H1 (cell line): ENCODE measurements around the gene FRMD4A. TPM values are rescaled to one million over a fixed set of nuclear protein-coding genes. Genes with fewer than 3 reads are reported as not detected.

ENCODE experiments used
- CTCF ChIA-PET: fragments of 300-600 bp; sonication (Branson Sonifier 250); formaldehyde crosslinking; loops from one replicate; lab custom pipeline; 2021; ENCODE audit not compliant: partially characterized antibody; lab: Charles Lee
- POLR2A ChIA-PET: fragments of 300-600 bp; sonication (Branson Sonifier 250); formaldehyde crosslinking; loops from one replicate; lab custom pipeline; 2021; ENCODE audit warnings: inconsistent platforms; ENCODE audit not compliant: partially characterized antibody; lab: Charles Lee
- DNase-seq, 2 experiments: peaks; one replicate each; pipeline versions ENCODE4 v3.0.0 to v3.0.0-alpha.2; 2010 to 2022; ENCODE audit warnings: low spot score in 2 of 2, low read depth in 1 of 2, mixed read lengths in 1 of 2
- FAIRE-seq: peaks from 2 replicates; lab custom pipeline; 2011; peaks lifted over from hg19 to GRCh38; lab: Jason Lieb, UNC
- H2AFZ ChIP-seq: 2 replicates; pipeline ENCODE4 v1.8.1; 2012; ENCODE audit warnings: low read length, inconsistent platforms
- H2AK5ac ChIP-seq: 2 replicates; pipeline ENCODE4 v1.6.1; 2013; ENCODE audit warnings: low read depth, low read length
- H2BK120ac ChIP-seq: replicated peaks from 2 replicates; pipeline ENCODE3; 2013; ENCODE audit warnings: low read depth, low read length, inconsistent platforms
- H2BK12ac ChIP-seq: 2 replicates; pipeline ENCODE4 v1.6.1; 2013; ENCODE audit warnings: low read depth, low read length
- H2BK15ac ChIP-seq: 2 replicates; pipeline ENCODE4 v1.6.1; 2013; ENCODE audit warnings: low read length
- H2BK20ac ChIP-seq: 2 replicates; pipeline ENCODE4 v1.6.1; 2013; ENCODE audit warnings: low read length
- H2BK5ac ChIP-seq: 2 replicates; pipeline ENCODE4 v1.6.1; 2013; ENCODE audit warnings: low read depth, low read length
- H3K14ac ChIP-seq: 2 replicates; pipeline ENCODE4 v1.6.1; 2013; ENCODE audit warnings: inconsistent platforms; ENCODE audit not compliant: insufficient read length
- H3K18ac ChIP-seq: 2 replicates; pipeline ENCODE4 v1.6.1; 2013; ENCODE audit warnings: low read length; ENCODE audit errors: extremely low read depth
- H3K23ac ChIP-seq: 2 replicates; pipeline ENCODE4 v1.6.1; 2013; ENCODE audit warnings: inconsistent platforms; ENCODE audit not compliant: insufficient read length
- H3K23me2 ChIP-seq: 2 replicates; pipeline ENCODE4 v1.6.1; 2013; ENCODE audit warnings: low read depth, low read length
- H3K27ac ChIP-seq: 2 replicates; pipeline ENCODE4 v1.6.1; 2011; ENCODE audit warnings: low read depth, low read length, inconsistent platforms
- H3K27me3 ChIP-seq, 4 experiments: replicated peaks in 1 of 4; 1 replicate in 1 of 4; 2 replicates in 3 of 4; pipeline versions ENCODE4 v1.6.1 to v1.8.1; 2011 to 2013; ENCODE audit warnings: low read length in 3 of 4, mild to moderate bottlenecking in 3 of 4, inconsistent platforms in 2 of 4, mixed read lengths in 2 of 4, moderate library complexity in 1 of 4; ENCODE audit not compliant: control insufficient read depth in 3 of 4, insufficient read depth in 3 of 4; ENCODE audit errors: extremely low read depth in 1 of 4
- H3K36me3 ChIP-seq, 4 experiments: 2 replicates each; pipeline versions ENCODE4 v1.6.1 to v1.8.1; 2011 to 2013; ENCODE audit warnings: mild to moderate bottlenecking in 4 of 4, low read length in 3 of 4, moderate library complexity in 2 of 4, control low read depth in 1 of 4, inconsistent platforms in 1 of 4; ENCODE audit not compliant: insufficient read depth in 4 of 4, control insufficient read depth in 2 of 4
- H3K4ac ChIP-seq: replicated peaks from 2 replicates; pipeline ENCODE3; 2013; ENCODE audit warnings: low read length, low read depth, mixed read lengths, inconsistent platforms; ENCODE audit not compliant: insufficient read length
- H3K4me1 ChIP-seq, 4 experiments: replicated peaks in 1 of 4; 1 replicate in 1 of 4; 2 replicates in 3 of 4; pipeline versions ENCODE4 v1.6.1 to v1.8.1; 2011 to 2013; ENCODE audit warnings: low read length in 3 of 4, inconsistent platforms in 2 of 4, mixed read lengths in 1 of 4; ENCODE audit not compliant: insufficient read depth in 4 of 4, control insufficient read depth in 3 of 4
- H3K4me2 ChIP-seq, 2 experiments: 2 replicates each; pipeline versions ENCODE4 v1.6.1 to v1.8.1; 2011 to 2013; ENCODE audit warnings: low read depth in 2 of 2, low read length in 2 of 2, control low read depth in 1 of 2, inconsistent platforms in 1 of 2, mild to moderate bottlenecking in 1 of 2; ENCODE audit not compliant: insufficient read depth in 1 of 2
- H3K4me3 ChIP-seq, 4 experiments: fragments of 200-600, 300-600 bp in 1 of 4; sonication (generic), shearing (Covaris generic), sonication (Bioruptor Twin) in 1 of 4; 2 replicates each; pipeline versions ENCODE4 v1.5.1 to v1.8.1; 2011 to 2016; ENCODE audit warnings: low read length in 4 of 4, low read depth in 3 of 4, control low read depth in 2 of 4, inconsistent platforms in 2 of 4, mild to moderate bottlenecking in 2 of 4, mixed read lengths in 1 of 4, moderate library complexity in 1 of 4; ENCODE audit not compliant: insufficient read depth in 2 of 4; ENCODE audit errors: extremely low read depth in 1 of 4
- H3K56ac ChIP-seq: replicated peaks from 2 replicates; pipeline ENCODE3; 2013; ENCODE audit warnings: low read depth, mild to moderate bottlenecking, mixed read lengths, low read length, inconsistent platforms; ENCODE audit not compliant: insufficient read length
- H3K79me1 ChIP-seq: 2 replicates; pipeline ENCODE4 v1.6.1; 2013; ENCODE audit warnings: low read depth, low read length, control low read depth
- H3K79me2 ChIP-seq, 2 experiments: 2 replicates each; pipeline versions ENCODE4 v1.6.1 to v1.8.1; 2012 to 2013; ENCODE audit warnings: low read length in 2 of 2, mild to moderate bottlenecking in 2 of 2, inconsistent platforms in 1 of 2; ENCODE audit not compliant: insufficient read depth in 2 of 2, control insufficient read depth in 1 of 2
- H3K9ac ChIP-seq, 4 experiments: replicated peaks in 1 of 4; 1 replicate in 1 of 4; 2 replicates in 3 of 4; pipeline versions ENCODE4 v1.6.1 to v1.8.1; 2011 to 2013; ENCODE audit warnings: low read depth in 3 of 4, low read length in 3 of 4, control low read depth in 2 of 4, mild to moderate bottlenecking in 2 of 4, moderate library complexity in 2 of 4, inconsistent platforms in 1 of 4; ENCODE audit errors: extremely low read depth in 1 of 4
- H3K9me3 ChIP-seq, 2 experiments: 2 replicates each; pipeline versions ENCODE4 v1.6.1 to v1.8.1; 2012 to 2013; ENCODE audit warnings: mild to moderate bottlenecking in 2 of 2, moderate library complexity in 2 of 2, control low read depth in 1 of 2, inconsistent platforms in 1 of 2, low read depth in 1 of 2, low read length in 1 of 2, mixed read lengths in 1 of 2; ENCODE audit not compliant: insufficient read depth in 2 of 2
- H4K20me1 ChIP-seq, 2 experiments: replicated peaks in 1 of 2; 2 replicates each; pipeline versions ENCODE3 to v1.8.1; 2011 to 2013; ENCODE audit warnings: inconsistent platforms in 2 of 2, low read length in 2 of 2, mild to moderate bottlenecking in 1 of 2; ENCODE audit not compliant: insufficient read depth in 2 of 2, control insufficient read depth in 1 of 2
- H4K5ac ChIP-seq: 2 replicates; pipeline ENCODE4 v1.6.1; 2013; ENCODE audit warnings: low read length, low read depth, mixed read lengths, inconsistent platforms; ENCODE audit not compliant: insufficient read length
- H4K8ac ChIP-seq: 2 replicates; pipeline ENCODE4 v1.8.0; 2013; ENCODE audit warnings: mild to moderate bottlenecking, moderate library complexity, low read length, inconsistent platforms; ENCODE audit not compliant: insufficient read depth; ENCODE audit errors: extremely low read depth
- H4K91ac ChIP-seq: replicated peaks from 2 replicates; pipeline ENCODE3; 2013; ENCODE audit warnings: low read length, mixed read lengths, inconsistent platforms; ENCODE audit not compliant: insufficient read length
- ASH2L ChIP-seq: fragments of 200-600, 300-600 bp; sonication (generic); IDR thresholded peaks from one replicate; pipeline ENCODE4 v1.7.1; 2017; ENCODE audit warnings: low read length
- BCL11A ChIP-seq, 2 experiments: IDR thresholded peaks; one replicate each; pipeline ENCODE4 v1.6.1; 2011; ENCODE audit warnings: low read depth in 2 of 2, low read length in 2 of 2, mild to moderate bottlenecking in 2 of 2
- BRCA1 ChIP-seq: IDR thresholded peaks from 2 replicates; pipeline ENCODE4 v1.6.1; 2012; ENCODE audit warnings: low read depth, low read length, improper control_type of control experiment
- EGR1 ChIP-seq: IDR thresholded peaks from 2 replicates; pipeline ENCODE4 v1.6.1; 2011; ENCODE audit warnings: low read depth, low read length, borderline replicate concordance
- GABPA ChIP-seq: IDR thresholded peaks from 2 replicates; pipeline ENCODE4 v1.6.1; 2011; ENCODE audit warnings: mild to moderate bottlenecking, low read length, moderate library complexity, borderline replicate concordance; ENCODE audit not compliant: insufficient read depth
- HDAC2 ChIP-seq, 2 experiments: fragments of 300-600 bp in 1 of 2; sonication (generic) in 1 of 2; IDR thresholded peaks; 2 replicates each; pipeline ENCODE4 v1.6.1; 2011 to 2012; ENCODE audit warnings: low read depth in 2 of 2, low read length in 2 of 2, mild to moderate bottlenecking in 2 of 2, moderate library complexity in 2 of 2, borderline replicate concordance in 1 of 2, inconsistent platforms in 1 of 2
- JUN ChIP-seq: IDR thresholded peaks from 2 replicates; pipeline ENCODE4 v1.6.1; 2011; ENCODE audit warnings: low read depth, mild to moderate bottlenecking, improper control_type of control experiment, low read length
- RBBP5 ChIP-seq: IDR thresholded peaks from 2 replicates; pipeline ENCODE4 v1.7.1; 2012; ENCODE audit warnings: low read depth, mild to moderate bottlenecking, inconsistent platforms, low read length, moderate library complexity, borderline replicate concordance
- SP1 ChIP-seq: IDR thresholded peaks from 2 replicates; pipeline ENCODE4 v1.6.1; 2011; ENCODE audit warnings: low read depth, low read length
- SP2 ChIP-seq: IDR thresholded peaks from 2 replicates; pipeline ENCODE4 v1.6.1; 2012; ENCODE audit warnings: mild to moderate bottlenecking, low read length, inconsistent platforms
- WGBS, 2 experiments: shearing (Covaris generic) in 1 of 2; methylation state at CpG; one replicate each; pipeline versions ENCODE4 v1.1.6 to v1.1.7; 2013 to 2015; ENCODE audit warnings: low lambda C conversion rate in 2 of 2, mixed read lengths in 2 of 2, inconsistent platforms in 1 of 2, low coverage in 1 of 2, missing lambda C conversion rate in 1 of 2; ENCODE audit not compliant: insufficient replicate concordance in 2 of 2, insufficient coverage in 1 of 2, insufficient read length in 1 of 2; ENCODE audit errors: extremely low coverage in 1 of 2, missing lambda C conversion rate in 1 of 2; 5-methylcytosine and 5-hydroxymethylcytosine counted together
- polyA plus RNA-seq, 7 experiments: library from polyadenylated mRNA; depleted of rRNA in 3 of 7; stranded (reverse) in 5 of 7; unstranded in 2 of 7; fragments of >200 nt in 5 of 7; fragments of 200-250 nt in 2 of 7; gene quantifications; 1 replicate in 5 of 7; 2 replicates in 1 of 7; 4 replicates in 1 of 7; pipeline versions ENCODE4 v1.2.1 to v1.2.3, GENCODE V29; 2011 to 2013; ENCODE audit warnings: missing spikeins in 2 of 7, mixed read lengths in 2 of 7
- total RNA-seq: library from RNA; stranded (reverse); fragmentation: NEBNext Ultra II Directional; extraction: Animal tissue kit (Norgen Biotek cat#: 25700); gene quantifications from 2 replicates; pipeline ENCODE4 v1.2.1, GENCODE V29; 2021

Gene FRMD4A
- total and polyA plus RNA-seq, 2 of the 8 experiments (the other 6 are each of a cell fraction or from before 2014, with no cell fraction given), result 38.6 to 39.6 TPM

GRCh38 chr10:14350006-14350405, 19.3 kb upstream of the FRMD4A start:
- no peak for TF ChIP-seq ASH2L
- TF ChIP-seq SP1, result no peak
- no peak for TF ChIP-seq HDAC2 (IDR thresholded peaks at IDR 0.05; ENCODE audit: borderline replicate concordance in 1 of 2, low read depth in 2 of 2, low read length in 2 of 2)
- no peak for TF ChIP-seq GABPA
- no peak for TF ChIP-seq JUN
- TF ChIP-seq BCL11A (IDR thresholded peaks at IDR 0.05; ENCODE audit: low read depth in 2 of 2, low read length in 2 of 2), result no peak
- TF ChIP-seq RBBP5, result no peak
- no peak for TF ChIP-seq SP2
- no peak for TF ChIP-seq EGR1
- TF ChIP-seq BRCA1, result no peak
- Histone ChIP-seq H2BK5ac (no peak overlapping the region), H4K20me1 (no peaks in the 10 kb centered on the region), H2BK15ac (no peak overlapping the region), H4K5ac (no peak overlapping the region), H3K4me3 (no peak overlapping the region), H2BK20ac (no peak overlapping the region), H3K4me1 (0 out of 7 replicates have a peak, but pooled peaks cover 0 to 2% (median 0%) of the 10 kb centered on the region in 4 experiments), H4K8ac (no peak overlapping the region), H3K23ac (no peak overlapping the region), H3K9me3 (no peaks in the 10 kb centered on the region), H3K4me2 (no peak overlapping the region), H3K27ac (no peak overlapping the region), H3K4ac (no peak overlapping the region), H4K91ac (no peak overlapping the region), H3K79me1 (no peaks in the 10 kb centered on the region), H3K18ac (no peak overlapping the region), H2AFZ (no peak overlapping the region), H3K14ac (no peak overlapping the region), H3K79me2 (no peaks in the 10 kb centered on the region), H2BK120ac (no peak overlapping the region), H3K23me2 (no peaks in the 10 kb centered on the region), H3K9ac (no peak overlapping the region), H2BK12ac (no peak overlapping the region), H2AK5ac (no peak overlapping the region), H3K36me3 (no peaks in the 10 kb centered on the region), H3K56ac (no peak overlapping the region), H3K27me3 (no peaks in the 10 kb centered on the region)
- DNase-seq (no peak), FAIRE-seq (no peak)
- WGBS, 2 experiments, result 78% methylated on average over 4 of the region's 4 CpGs; no CpG with 5 or more reads in 1 of the 2 experiments
- CTCF ChIA-PET, result interaction anchor here (1.1 kb wide), 1 partner anchor 41 kb away, joined by 4 read pairs; no protein-coding TSS in a partner anchor
- POLR2A ChIA-PET, result no interaction called here
